GM21619 (cell line): ENCODE results near the gene NAA25.

Experiments used
- ATAC-seq: cut with Tn5 transposase; IDR thresholded peaks from one replicate; pipeline ENCODE4 v1.9.1; 2021; ENCODE audit not compliant: unreplicated experiment

NAA25 gene

GRCh38 chr12:112108202-112109079 lies at the start of gene NAA25:
Gene NAA25, minus strand, starts transcription at chr12:112108783. Its CDS starts 10 bp downstream, at chr12:112108773.
- peak; percentile 52 for ATAC-seq

- ATAC-seq: no peak
Observed at GRCh38 chr12:112153893-112154219, 45.3 kb upstream of the NAA25 start.

GRCh38 chr12:112153181-112153892 lies 44.8 kb upstream of the NAA25 start:
- ATAC-seq: no peak

GRCh38 chr12:112151766-112152541 lies 43.4 kb upstream of the NAA25 start:
- ATAC-seq: no peak

GRCh38 chr12:112149596-112149995 lies 41.0 kb upstream of the NAA25 start:
- ATAC-seq: no peak

DNA sequence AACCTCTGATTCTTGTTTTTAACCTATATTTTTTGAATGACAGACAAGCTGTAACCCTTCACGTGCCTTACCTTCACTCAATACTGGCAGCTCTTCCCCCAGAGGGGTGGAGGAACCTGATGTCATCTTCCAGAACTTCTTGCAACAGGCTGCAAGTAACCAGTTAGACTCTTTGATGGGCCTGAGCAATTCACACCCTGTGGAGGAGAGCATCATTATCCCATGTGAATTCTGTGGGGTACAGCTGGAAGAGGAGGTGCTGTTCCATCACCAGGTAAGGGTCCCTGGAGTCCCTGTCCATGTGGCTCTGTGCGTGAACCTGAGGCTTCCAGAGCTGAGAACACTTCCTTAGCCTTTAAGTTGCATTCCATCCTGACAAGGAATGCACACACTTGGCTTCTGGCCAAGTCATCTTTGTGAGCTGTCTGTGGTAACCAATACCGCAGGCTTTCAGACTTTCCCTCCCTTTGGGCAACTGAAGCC lies 39.5 kb upstream of the NAA25 start:
- ATAC-seq: no peak

DNA sequence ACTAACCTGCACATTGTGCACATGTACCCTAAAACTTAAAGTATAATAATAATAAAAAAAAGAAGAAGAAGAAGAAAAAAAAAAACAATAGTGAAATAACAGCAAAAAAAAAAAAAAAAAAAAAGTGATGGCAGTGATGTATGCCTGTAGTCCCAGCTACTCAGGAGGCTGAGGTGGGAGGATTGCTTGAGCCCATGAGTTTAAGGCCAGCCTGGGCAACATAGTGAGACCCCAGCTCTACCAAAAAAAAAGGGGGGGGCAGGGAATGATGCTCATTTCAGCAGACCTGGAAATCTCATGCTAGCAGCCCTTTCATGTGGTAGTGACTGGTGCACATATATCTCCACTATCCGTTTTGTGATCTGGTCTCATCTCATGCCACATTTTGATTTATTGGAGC lies 37.5 kb upstream of the NAA25 start:
- no peak for ATAC-seq

DNA sequence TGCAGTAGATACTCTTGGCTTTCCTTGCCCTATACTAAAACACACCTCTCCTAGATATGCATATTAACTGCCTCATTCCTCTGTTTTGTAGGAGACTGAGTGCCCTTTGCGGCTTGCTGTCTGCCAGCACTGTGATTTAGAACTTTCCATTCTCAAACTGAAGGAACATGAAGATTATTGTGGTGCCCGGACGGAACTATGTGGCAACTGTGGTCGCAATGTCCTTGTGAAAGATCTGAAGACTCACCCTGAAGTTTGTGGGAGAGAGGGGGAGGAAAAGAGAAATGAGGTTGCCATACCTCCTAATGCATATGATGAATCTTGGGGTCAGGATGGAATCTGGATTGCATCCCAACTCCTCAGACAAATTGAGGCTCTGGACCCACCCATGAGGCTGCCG lies 32.1 kb upstream of the NAA25 start:
- ATAC-seq: no peak

- no peak for ATAC-seq
Observed at GRCh38 chr12:112134731-112135130, 26.1 kb upstream of the NAA25 start.

- no peak for ATAC-seq
Observed at GRCh38 chr12:112133418-112133817, 24.8 kb upstream of the NAA25 start.

GRCh38 chr12:112131686-112132085 lies 23.1 kb upstream of the NAA25 start:
- no peak for ATAC-seq

DNA sequence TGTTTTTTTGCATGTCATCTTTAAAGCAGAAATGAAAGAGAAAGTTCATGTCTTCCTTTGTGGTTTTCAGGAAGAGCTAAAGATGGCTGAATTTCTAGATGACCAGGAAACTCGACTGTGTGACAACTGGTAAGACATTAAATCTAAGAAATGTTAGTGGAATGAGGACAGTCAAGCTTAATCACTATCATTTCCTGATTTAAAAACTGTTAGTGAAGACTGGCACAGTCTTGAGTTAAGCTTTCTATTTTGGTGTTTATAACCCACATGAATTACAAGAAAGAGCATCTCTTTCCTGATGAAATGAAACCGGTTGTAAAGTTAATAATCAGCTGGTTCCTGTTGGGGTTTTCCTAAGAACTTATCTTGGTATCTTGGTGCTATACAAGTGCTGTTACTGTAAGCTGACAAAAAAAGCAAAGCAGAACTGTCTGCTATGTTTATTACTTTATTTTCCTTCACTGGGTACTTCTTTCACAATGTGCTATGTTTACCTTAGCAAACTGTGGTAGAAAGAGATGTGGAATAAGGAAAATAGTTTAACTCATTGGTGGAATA lies 21.9 kb upstream of the NAA25 start:
- ATAC-seq: peak; percentile 53

- no peak for ATAC-seq
Observed at GRCh38 chr12:112126911-112127310, 18.3 kb upstream of the NAA25 start.

- no peak for ATAC-seq
Observed at GRCh38 chr12:112126000-112126438, 17.4 kb upstream of the NAA25 start.

- peak; percentile 91 for ATAC-seq
Observed at GRCh38 chr12:112125250-112125999, 16.8 kb upstream of the NAA25 start, which contains the start of gene TRAFD1. Gene TRAFD1, plus strand, starts transcription at chr12:112125560. Its CDS starts 4,963 bp downstream, at chr12:112130523.

GRCh38 chr12:112124918-112125249 lies 16.3 kb upstream of the NAA25 start:
- no peak for ATAC-seq

GRCh38 chr12:112122823-112123690 lies 14.5 kb upstream of the NAA25 start:
- ATAC-seq: no peak

DNA sequence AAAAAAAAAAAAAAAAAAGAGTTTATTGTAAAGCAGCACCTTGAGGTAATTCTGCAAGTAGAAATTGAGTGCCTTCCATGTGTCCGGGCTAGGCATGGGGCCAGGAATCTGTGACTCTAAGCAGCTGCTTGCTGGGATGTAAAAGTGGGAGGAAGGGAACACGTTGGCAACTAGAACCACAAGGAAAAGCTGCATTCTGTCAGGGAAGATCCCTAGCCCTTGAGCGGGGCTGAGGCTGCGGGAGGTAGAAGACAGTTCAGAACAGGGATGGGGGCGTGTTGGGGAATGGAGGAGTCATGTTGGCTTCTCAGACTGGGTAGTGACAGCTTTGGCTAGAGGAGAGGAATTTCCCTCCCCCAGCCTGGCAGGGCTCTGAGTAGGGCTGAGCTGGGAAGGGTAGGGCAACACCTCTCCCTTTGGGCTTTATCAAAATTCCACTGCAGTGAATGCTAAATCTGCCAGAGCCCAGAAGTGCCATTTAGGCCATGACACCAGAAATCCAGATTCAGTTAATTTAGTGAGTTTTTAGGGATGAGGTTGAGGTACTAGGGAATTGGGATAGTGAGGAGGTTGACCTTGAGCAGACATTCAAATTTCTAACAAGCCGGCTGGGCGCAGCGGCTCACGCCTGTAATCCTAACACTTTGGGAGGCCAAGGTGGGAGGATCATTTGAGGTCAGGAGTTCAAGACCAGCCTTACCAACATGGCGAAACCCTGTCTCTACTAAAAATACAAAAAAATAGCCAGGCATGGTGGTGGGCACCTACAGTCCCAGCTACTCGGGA lies 13.4 kb upstream of the NAA25 start:
- no peak for ATAC-seq

- ATAC-seq: no peak
Observed at GRCh38 chr12:112117685-112118084, 9.1 kb upstream of the NAA25 start.
